Hepatocyte (in vitro differentiated cells): ENCODE results near the gene KLHL3. TPM values are rescaled to one million over a fixed set of nuclear protein-coding genes. Genes with fewer than 3 reads are reported as not detected.

Experiments used
- DNase-seq: peaks from one replicate; pipeline ENCODE4 v3.0.0-alpha.2; 2016; ENCODE audit warnings: low spot score
- H2AFZ ChIP-seq: fragments of 200-600 bp; sonication (generic); 2 replicates; pipeline ENCODE4 v1.6.0; 2016; ENCODE audit warnings: antibody characterized with exemption, mild to moderate bottlenecking
- H3K27ac ChIP-seq: fragments of 200-600 bp; sonication (generic); 2 replicates; pipeline ENCODE4 v1.5.1; 2016; ENCODE audit warnings: mild to moderate bottlenecking
- H3K27me3 ChIP-seq: fragments of 200-600 bp; sonication (generic); 2 replicates; pipeline ENCODE4 v1.6.1; 2016
- H3K36me3 ChIP-seq: fragments of 200-600 bp; sonication (generic); replicated peaks from 2 replicates; pipeline ENCODE4 v1.5.1; 2016; ENCODE audit warnings: low read depth; ENCODE audit not compliant: insufficient read depth
- H3K4me1 ChIP-seq: fragments of 200-600 bp; sonication (generic); 2 replicates; pipeline ENCODE4 v1.5.1; 2016; ENCODE audit warnings: mild to moderate bottlenecking, moderate library complexity; ENCODE audit not compliant: insufficient read depth
- H3K4me2 ChIP-seq: fragments of 200-600 bp; sonication (generic); 2 replicates; pipeline ENCODE4 v1.6.0; 2016
- H3K4me3 ChIP-seq: fragments of 200-600 bp; sonication (generic); 2 replicates; pipeline ENCODE4 v1.5.1; 2016; ENCODE audit warnings: mild to moderate bottlenecking
- H3K79me2 ChIP-seq: fragments of 200-600 bp; sonication (generic); 2 replicates; pipeline ENCODE4 v1.6.0; 2017; ENCODE audit warnings: mild to moderate bottlenecking
- H3K9me2 ChIP-seq: fragments of 200-600 bp; sonication (generic); replicated peaks from 2 replicates; pipeline ENCODE4 v1.6.0; 2017; ENCODE audit warnings: mild to moderate bottlenecking; ENCODE audit not compliant: insufficient read depth
- H3K9me3 ChIP-seq: fragments of 200-600 bp; sonication (generic); 2 replicates; pipeline ENCODE4 v1.5.1; 2016; ENCODE audit warnings: low read depth, mild to moderate bottlenecking
- H4K20me1 ChIP-seq: fragments of 200-600 bp; sonication (generic); 2 replicates; pipeline ENCODE4 v1.6.0; 2016; ENCODE audit warnings: mild to moderate bottlenecking; ENCODE audit not compliant: insufficient read depth, poor library complexity, severe bottlenecking
- EZH2 ChIP-seq: fragments of 200-600 bp; sonication (generic); IDR thresholded peaks from 2 replicates; pipeline ENCODE4 v1.6.1; 2016; ENCODE audit warnings: antibody characterized with exemption, mild to moderate bottlenecking, borderline replicate concordance
- EZH2phosphoT487 ChIP-seq: fragments of 200-600 bp; sonication (generic); IDR thresholded peaks from one replicate; pipeline ENCODE4 v1.6.1; 2018; ENCODE audit warnings: antibody characterized with exemption, mild to moderate bottlenecking, low read depth, moderate library complexity; ENCODE audit not compliant: unreplicated experiment, severe bottlenecking
- WGBS: methylation state at CpG from one replicate; pipeline ENCODE4 v1.1.6; 2016; ENCODE audit warnings: low lambda C conversion rate; ENCODE audit errors: missing lambda C conversion rate; 5-methylcytosine and 5-hydroxymethylcytosine counted together
- polyA plus RNA-seq: library from polyadenylated mRNA; unstranded; fragments of >200 nt; fragmentation: Nextera tagmentation; extraction: Ambion mirVana; gene quantifications from 2 replicates; pipeline ENCODE4 v1.2.1, GENCODE V29; 2016
- total RNA-seq: library from RNA; depleted of rRNA; stranded (reverse); fragments of >200 nt; gene quantifications from 2 replicates; pipeline ENCODE4 v1.2.3, GENCODE V29; 2014
- TF ChIP-seq, protein P1 (sequence below): fragments of 200-600 bp; sonication (generic); IDR thresholded peaks from 2 replicates; pipeline ENCODE4 v1.5.1; 2016; ENCODE audit warnings: antibody characterized with exemption, mild to moderate bottlenecking; ENCODE audit not compliant: poor library complexity

KLHL3 gene
- total and polyA plus RNA-seq, 2 experiments from 2014 or later = 1.4 to 5.3 TPM

DNA sequence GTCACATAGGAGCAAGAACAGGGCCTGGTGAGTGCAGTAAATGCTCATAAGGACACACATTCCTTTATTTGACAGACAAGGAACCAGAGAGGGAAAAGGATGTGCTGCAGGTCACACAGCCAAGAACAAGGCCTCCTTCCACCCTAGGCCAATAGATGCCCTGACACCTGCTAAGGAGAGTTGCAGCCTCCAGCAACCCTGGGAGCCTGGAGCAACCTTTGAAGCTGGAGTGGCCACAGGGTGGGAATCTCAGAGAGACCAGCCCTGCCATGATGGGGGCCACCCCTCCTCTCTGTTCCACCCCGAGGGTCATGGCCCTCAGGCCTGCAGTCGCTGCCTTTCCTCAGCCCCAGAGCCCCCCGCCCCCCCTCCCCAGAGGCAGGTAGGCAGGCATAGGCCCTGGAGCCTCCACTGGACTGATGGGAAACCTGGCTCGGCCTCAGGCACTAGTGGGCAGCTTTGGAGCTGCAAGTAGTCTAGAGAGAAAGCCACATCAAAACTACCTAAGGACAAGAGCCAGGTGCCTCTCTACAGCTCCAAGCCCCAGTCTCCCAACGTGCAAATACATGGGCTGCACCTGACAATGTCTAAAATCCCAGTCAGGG, 120.6 kb downstream of the KLHL3 start:
- Histone ChIP-seq H3K36me3 (no peaks in the 10 kb centered on the region), H3K4me3 (no peak overlapping the region), H3K9me2 (no peaks in the 10 kb centered on the region), H4K20me1 (no peaks in the 10 kb centered on the region), H3K27me3 (no peaks in the 10 kb centered on the region), H3K4me2 (no peak overlapping the region), H3K27ac (no peak overlapping the region), H3K9me3 (no peaks in the 10 kb centered on the region), H2AFZ (no peak overlapping the region), H3K79me2 (no peaks in the 10 kb centered on the region), H3K4me1 (no peaks in the 10 kb centered on the region)
- 68% methylated on average over 5 of the region's 5 CpGs for WGBS
- TF ChIP-seq, protein P1, sequence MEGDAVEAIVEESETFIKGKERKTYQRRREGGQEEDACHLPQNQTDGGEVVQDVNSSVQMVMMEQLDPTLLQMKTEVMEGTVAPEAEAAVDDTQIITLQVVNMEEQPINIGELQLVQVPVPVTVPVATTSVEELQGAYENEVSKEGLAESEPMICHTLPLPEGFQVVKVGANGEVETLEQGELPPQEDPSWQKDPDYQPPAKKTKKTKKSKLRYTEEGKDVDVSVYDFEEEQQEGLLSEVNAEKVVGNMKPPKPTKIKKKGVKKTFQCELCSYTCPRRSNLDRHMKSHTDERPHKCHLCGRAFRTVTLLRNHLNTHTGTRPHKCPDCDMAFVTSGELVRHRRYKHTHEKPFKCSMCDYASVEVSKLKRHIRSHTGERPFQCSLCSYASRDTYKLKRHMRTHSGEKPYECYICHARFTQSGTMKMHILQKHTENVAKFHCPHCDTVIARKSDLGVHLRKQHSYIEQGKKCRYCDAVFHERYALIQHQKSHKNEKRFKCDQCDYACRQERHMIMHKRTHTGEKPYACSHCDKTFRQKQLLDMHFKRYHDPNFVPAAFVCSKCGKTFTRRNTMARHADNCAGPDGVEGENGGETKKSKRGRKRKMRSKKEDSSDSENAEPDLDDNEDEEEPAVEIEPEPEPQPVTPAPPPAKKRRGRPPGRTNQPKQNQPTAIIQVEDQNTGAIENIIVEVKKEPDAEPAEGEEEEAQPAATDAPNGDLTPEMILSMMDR = no peak
- TF ChIP-seq EZH2phosphoT487 (no peak), EZH2 (no peak)
- no peak for DNase-seq

- WGBS = 94% methylated on average over 7 of the region's 7 CpGs
- H3K27me3 ChIP-seq = no peaks in the 10 kb centered on the region
- H3K4me2 ChIP-seq = no peak overlapping the region
- H3K27ac ChIP-seq = no peak overlapping the region
- no peaks in the 10 kb centered on the region for H3K4me1 ChIP-seq
- H3K79me2 ChIP-seq = no peaks in the 10 kb centered on the region
- no peaks in the 10 kb centered on the region for H3K9me2 ChIP-seq
- no peak for DNase-seq
- no peaks in the 10 kb centered on the region for H4K20me1 ChIP-seq
- H2AFZ ChIP-seq = no peak overlapping the region
- no peaks in the 10 kb centered on the region for H3K36me3 ChIP-seq
- H3K9me3 ChIP-seq = no peaks in the 10 kb centered on the region
- no peak for TF ChIP-seq EZH2
- TF ChIP-seq EZH2phosphoT487 = no peak
- TF ChIP-seq, protein P1 = no peak
- H3K4me3 ChIP-seq = no peak overlapping the region
These were observed 122.2 kb downstream of the KLHL3 start for GRCh38 chr5:137613554-137614265.

GRCh38 chr5:137612576-137612975, 123.3 kb downstream of the KLHL3 start:
- H4K20me1 ChIP-seq = no peaks in the 10 kb centered on the region
- TF ChIP-seq EZH2phosphoT487 = no peak
- no peak for TF ChIP-seq EZH2
- no peak overlapping the region for H3K4me2 ChIP-seq
- no peak overlapping the region for H3K27ac ChIP-seq
- H2AFZ ChIP-seq = no peak overlapping the region
- DNase-seq = no peak
- H3K4me3 ChIP-seq = no peak overlapping the region
- no peaks in the 10 kb centered on the region for H3K36me3 ChIP-seq
- H3K9me2 ChIP-seq = no peaks in the 10 kb centered on the region
- H3K27me3 ChIP-seq = no peaks in the 10 kb centered on the region
- H3K79me2 ChIP-seq = no peaks in the 10 kb centered on the region
- no peaks in the 10 kb centered on the region for H3K9me3 ChIP-seq
- no peaks in the 10 kb centered on the region for H3K4me1 ChIP-seq

GRCh38 chr5:137611794-137612435, 124.0 kb downstream of the KLHL3 start:
- Histone ChIP-seq H3K9me3 (no peaks in the 10 kb centered on the region), H3K27ac (no peak overlapping the region), H2AFZ (no peak overlapping the region), H3K4me3 (no peak overlapping the region), H3K9me2 (no peaks in the 10 kb centered on the region), H3K4me2 (no peak overlapping the region), H3K27me3 (peaks cover 6% of the 10 kb centered on the region), H3K4me1 (no peaks in the 10 kb centered on the region), H3K79me2 (no peaks in the 10 kb centered on the region), H3K36me3 (no peaks in the 10 kb centered on the region), H4K20me1 (no peaks in the 10 kb centered on the region)
- TF ChIP-seq EZH2phosphoT487 (no peak), EZH2 (no peak)
- TF ChIP-seq, protein P1 = no peak
- 84% methylated on average over 9 of the region's 9 CpGs for WGBS
- DNase-seq = no peak
